NCI-H510A treated with DMSO at 0.1 percent for 48 hours (cell line): ENCODE data around the gene SLC30A7.

Source experiments
- DNase-seq: peaks from one replicate; lab custom pipeline; 2025; lab: John Stamatoyannopoulos, UW

The SLC30A7 gene

GRCh38 chr1:100972185-100972584 is 76.3 kb downstream of the SLC30A7 start:
- DNase-seq = no peak

- no peak for DNase-seq
Measured at GRCh38 chr1:100976936-100977335, 81.0 kb downstream of the SLC30A7 start.

- DNase-seq = no peak
Measured at GRCh38 chr1:100979631-100980030, 83.7 kb downstream of the SLC30A7 start.

- no peak for DNase-seq
Measured at GRCh38 chr1:100982793-100983192, 86.9 kb downstream of the SLC30A7 start.

- DNase-seq = no peak
Measured at GRCh38 chr1:100988121-100988520, 92.2 kb downstream of the SLC30A7 start.

- no peak for DNase-seq
Measured at GRCh38 chr1:100989306-100990077, 93.6 kb downstream of the SLC30A7 start.

- no peak for DNase-seq
Measured at GRCh38 chr1:100995198-100995988, 99.5 kb downstream of the SLC30A7 start.

- no peak for DNase-seq
Measured at GRCh38 chr1:100998426-100998825, 102.5 kb downstream of the SLC30A7 start.

GRCh38 chr1:101000131-101000873 is 104.4 kb downstream of the SLC30A7 start:
- no peak for DNase-seq

GRCh38 chr1:101002551-101002950 is 106.7 kb downstream of the SLC30A7 start:
- DNase-seq = no peak

- no peak for DNase-seq
Measured at GRCh38 chr1:101003012-101003650, 107.2 kb downstream of the SLC30A7 start.

GRCh38 chr1:101004061-101004460 is 108.2 kb downstream of the SLC30A7 start:
- peak; percentile 47 for DNase-seq

GRCh38 chr1:101004670-101005069 is 108.8 kb downstream of the SLC30A7 start:
- no peak for DNase-seq

GRCh38 chr1:101005183-101005582 is 109.3 kb downstream of the SLC30A7 start:
- DNase-seq = no peak

GRCh38 chr1:101005871-101006270 is 110.0 kb downstream of the SLC30A7 start:
- no peak for DNase-seq

GRCh38 chr1:101006553-101006952 is 110.7 kb downstream of the SLC30A7 start:
- no peak for DNase-seq

GRCh38 chr1:101008229-101008834 is 112.4 kb downstream of the SLC30A7 start:
- DNase-seq = no peak

- no peak for DNase-seq
Measured at GRCh38 chr1:101013776-101014175, 117.9 kb downstream of the SLC30A7 start.

GRCh38 chr1:101017448-101017847 is 121.6 kb downstream of the SLC30A7 start:
- no peak for DNase-seq

GRCh38 chr1:101022294-101022693 is 126.4 kb downstream of the SLC30A7 start:
- no peak for DNase-seq

GRCh38 chr1:101025283-101025656 is 129.4 kb downstream of the SLC30A7 start:
- peak; percentile 74 for DNase-seq
